22Rv1 (cell line): ENCODE measurements around the gene DCAF7.

Experiments used
- ZFX ChIP-seq: fragments of 450-650 bp; IDR thresholded peaks from 2 replicates; pipeline ENCODE4 v1.6.1; 2017; ENCODE audit warnings: antibody characterized with exemption, borderline replicate concordance
- TF ChIP-seq, protein P1 (sequence below): fragments of 450-650 bp; IDR thresholded peaks from 2 replicates; pipeline ENCODE4 v1.5.1; 2017; ENCODE audit warnings: mild to moderate bottlenecking

DNA sequence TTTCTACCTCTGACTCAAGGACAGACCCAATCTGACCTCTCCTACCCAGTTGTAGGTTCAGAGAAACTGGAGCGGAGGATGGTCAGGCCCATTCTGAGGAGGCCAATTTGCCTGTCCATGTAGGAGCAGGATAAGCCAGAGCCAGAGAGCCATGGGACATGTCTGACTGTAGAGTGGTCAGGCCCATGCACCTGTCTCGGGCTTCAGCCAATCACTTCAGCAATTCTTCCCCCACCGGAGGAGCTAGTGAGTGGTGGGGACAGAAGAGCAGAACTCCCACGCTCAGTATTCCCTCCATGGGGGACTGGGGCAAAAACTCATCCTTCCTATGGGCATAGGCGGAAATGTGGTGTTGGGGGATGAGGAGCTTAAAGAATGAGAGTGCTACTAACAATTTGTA, 14.3 kb downstream of the DCAF7 start:
- TF ChIP-seq, protein P1, sequence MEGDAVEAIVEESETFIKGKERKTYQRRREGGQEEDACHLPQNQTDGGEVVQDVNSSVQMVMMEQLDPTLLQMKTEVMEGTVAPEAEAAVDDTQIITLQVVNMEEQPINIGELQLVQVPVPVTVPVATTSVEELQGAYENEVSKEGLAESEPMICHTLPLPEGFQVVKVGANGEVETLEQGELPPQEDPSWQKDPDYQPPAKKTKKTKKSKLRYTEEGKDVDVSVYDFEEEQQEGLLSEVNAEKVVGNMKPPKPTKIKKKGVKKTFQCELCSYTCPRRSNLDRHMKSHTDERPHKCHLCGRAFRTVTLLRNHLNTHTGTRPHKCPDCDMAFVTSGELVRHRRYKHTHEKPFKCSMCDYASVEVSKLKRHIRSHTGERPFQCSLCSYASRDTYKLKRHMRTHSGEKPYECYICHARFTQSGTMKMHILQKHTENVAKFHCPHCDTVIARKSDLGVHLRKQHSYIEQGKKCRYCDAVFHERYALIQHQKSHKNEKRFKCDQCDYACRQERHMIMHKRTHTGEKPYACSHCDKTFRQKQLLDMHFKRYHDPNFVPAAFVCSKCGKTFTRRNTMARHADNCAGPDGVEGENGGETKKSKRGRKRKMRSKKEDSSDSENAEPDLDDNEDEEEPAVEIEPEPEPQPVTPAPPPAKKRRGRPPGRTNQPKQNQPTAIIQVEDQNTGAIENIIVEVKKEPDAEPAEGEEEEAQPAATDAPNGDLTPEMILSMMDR: no peak
- TF ChIP-seq ZFX: no peak
